K562 (cell line): ENCODE measurements around the gene TSC22D2. TPM values are rescaled to one million over a fixed set of nuclear protein-coding genes. Genes with fewer than 3 reads are reported as not detected.

ENCODE experiments used
- DEAF1 ChIP-seq: fragments of 450-650 bp; formaldehyde crosslinking; IDR thresholded peaks from 2 replicates; pipeline ENCODE4 v1.4.0; 2020; ENCODE audit warnings: mild to moderate bottlenecking, moderate library complexity
- E4F1 ChIP-seq: fragments of 250-450 bp; sonication (Bioruptor Pico); IDR thresholded peaks from 2 replicates; pipeline ENCODE4 v1.5.0; 2021; ENCODE audit warnings: mild to moderate bottlenecking, borderline replicate concordance
- GATAD2A ChIP-seq: fragments of 450-650 bp; IDR thresholded peaks from 2 replicates; pipeline ENCODE4 v1.6.1; 2017
- HEY1 ChIP-seq: fragments of 250-450 bp; sonication (Bioruptor Pico); IDR thresholded peaks from 2 replicates; pipeline ENCODE4 v1.5.0; 2020; ENCODE audit warnings: mild to moderate bottlenecking, moderate library complexity, borderline replicate concordance
- MEIS2 ChIP-seq: fragments of 450-650 bp; IDR thresholded peaks from 2 replicates; pipeline ENCODE4 v1.6.1; 2014; ENCODE audit warnings: mild to moderate bottlenecking; ENCODE audit not compliant: partially characterized antibody
- NELFE ChIP-seq: IDR thresholded peaks from 2 replicates; pipeline ENCODE4 v1.6.1; 2011; ENCODE audit warnings: mild to moderate bottlenecking; ENCODE audit not compliant: insufficient read depth, insufficient read length
- PHB ChIP-seq: fragments of 250-450 bp; sonication (Bioruptor Pico); IDR thresholded peaks from 2 replicates; pipeline ENCODE4 v1.5.0; 2021
- PHF20 ChIP-seq: fragments of 450-650 bp; IDR thresholded peaks from 2 replicates; pipeline ENCODE4 v1.6.1; 2018; ENCODE audit not compliant: partially characterized antibody
- PYGO2 ChIP-seq: fragments of 450-650 bp; IDR thresholded peaks from 2 replicates; pipeline ENCODE4 v1.6.1; 2016; ENCODE audit warnings: mild to moderate bottlenecking, missing genetic modification characterization, moderate library complexity, missing compliant biosample characterization
- SIN3A ChIP-seq, 2 experiments: fragments of 150-350 bp in 1 of 2; IDR thresholded peaks; 2 replicates each; pipeline ENCODE4 v1.6.1; 2011 to 2016; ENCODE audit warnings: borderline replicate concordance in 2 of 2, low read depth in 2 of 2, low read length in 2 of 2, mild to moderate bottlenecking in 2 of 2, moderate library complexity in 2 of 2; ENCODE audit not compliant: control insufficient read depth in 1 of 2
- TAF9B ChIP-seq: fragments of 450-650 bp; IDR thresholded peaks from 2 replicates; pipeline ENCODE4 v1.6.1; 2018; ENCODE audit warnings: mild to moderate bottlenecking; ENCODE audit not compliant: partially characterized antibody
- TCF3 ChIP-seq: sonication (generic); formaldehyde crosslinking; IDR thresholded peaks from 2 replicates; pipeline ENCODE4 v1.4.0; 2020; ENCODE audit warnings: mild to moderate bottlenecking, missing genetic modification reagents
- TEAD2 ChIP-seq: fragments of 450-650 bp; IDR thresholded peaks from 2 replicates; pipeline ENCODE4 v1.6.1; 2016; ENCODE audit warnings: missing genetic modification characterization, control low read depth, missing compliant biosample characterization
- ZKSCAN3 ChIP-seq: fragments of 250-450 bp; sonication (Bioruptor Pico); IDR thresholded peaks from 2 replicates; pipeline ENCODE4 v1.4.0; 2020
- ZNF780A ChIP-seq: fragments of 250-450 bp; sonication (Bioruptor Pico); IDR thresholded peaks from 2 replicates; pipeline ENCODE4 v1.5.0; 2021; ENCODE audit warnings: mild to moderate bottlenecking
- polyA plus RNA-seq, 8 experiments: library from polyadenylated mRNA; depleted of rRNA in 4 of 8; stranded (reverse) in 5 of 8; unstranded in 3 of 8; fragments of >200 nt; fragmentation: Nextera tagmentation in 2 of 8; fragmentation: Illumina TruSeq in 1 of 8; extraction: Ambion mirVana in 2 of 8; extraction: Trizol in 1 of 8; gene quantifications; 2 replicates each; pipeline versions ENCODE4 v1.2.1 to v1.2.3, GENCODE V29; 2011 to 2014; ENCODE audit warnings: inconsistent platforms in 1 of 8, missing spikeins in 1 of 8
- total RNA-seq, 7 experiments: library from RNA; depleted of rRNA in 6 of 7; stranded (reverse); fragments of >200 nt in 6 of 7; fragmentation: Illumina TruSeq in 2 of 7; extraction: Trizol in 2 of 7; gene quantifications; 2 replicates each; pipeline versions ENCODE4 v1.2.1 to v1.2.3, GENCODE V29; 2011 to 2021; ENCODE audit warnings: low replicate concordance in 1 of 7
- TF ChIP-seq, protein P1 (sequence below): fragments of 250-450 bp; sonication (Bioruptor Pico); IDR thresholded peaks from 2 replicates; pipeline ENCODE4 v1.4.0; 2020; ENCODE audit warnings: mild to moderate bottlenecking, moderate library complexity
- TF ChIP-seq, protein P2 (sequence below), 2 experiments: fragments of 450-650 bp in 1 of 2; sonication (generic) in 1 of 2; formaldehyde crosslinking; conservative IDR thresholded peaks; 2 replicates each; pipeline versions ENCODE4 v1.4.0 to v1.8.1; 2020 to 2022; ENCODE audit warnings: mild to moderate bottlenecking in 1 of 2, missing genetic modification reagents in 1 of 2
- TF ChIP-seq, protein P3 (sequence below): fragments of 250-450 bp; sonication (Bioruptor Pico); IDR thresholded peaks from 2 replicates; pipeline ENCODE4 v1.5.0; 2021
- TF ChIP-seq, protein P4 (sequence below): fragments of 250-450 bp; sonication (Bioruptor Pico); IDR thresholded peaks from 2 replicates; pipeline ENCODE4 v1.8.0; 2022; ENCODE audit warnings: moderate library complexity, mild to moderate bottlenecking, inconsistent platforms

Gene TSC22D2
- total and polyA plus RNA-seq, 9 of the 15 experiments (the other 6 are each of a cell fraction or from before 2014, with no cell fraction given), result 5.5 to 44.0 (median 19.3) TPM

GRCh38 chr3:150414258-150414657 is 6.2 kb downstream of the TSC22D2 start (continued):
- TF ChIP-seq, protein P1, sequence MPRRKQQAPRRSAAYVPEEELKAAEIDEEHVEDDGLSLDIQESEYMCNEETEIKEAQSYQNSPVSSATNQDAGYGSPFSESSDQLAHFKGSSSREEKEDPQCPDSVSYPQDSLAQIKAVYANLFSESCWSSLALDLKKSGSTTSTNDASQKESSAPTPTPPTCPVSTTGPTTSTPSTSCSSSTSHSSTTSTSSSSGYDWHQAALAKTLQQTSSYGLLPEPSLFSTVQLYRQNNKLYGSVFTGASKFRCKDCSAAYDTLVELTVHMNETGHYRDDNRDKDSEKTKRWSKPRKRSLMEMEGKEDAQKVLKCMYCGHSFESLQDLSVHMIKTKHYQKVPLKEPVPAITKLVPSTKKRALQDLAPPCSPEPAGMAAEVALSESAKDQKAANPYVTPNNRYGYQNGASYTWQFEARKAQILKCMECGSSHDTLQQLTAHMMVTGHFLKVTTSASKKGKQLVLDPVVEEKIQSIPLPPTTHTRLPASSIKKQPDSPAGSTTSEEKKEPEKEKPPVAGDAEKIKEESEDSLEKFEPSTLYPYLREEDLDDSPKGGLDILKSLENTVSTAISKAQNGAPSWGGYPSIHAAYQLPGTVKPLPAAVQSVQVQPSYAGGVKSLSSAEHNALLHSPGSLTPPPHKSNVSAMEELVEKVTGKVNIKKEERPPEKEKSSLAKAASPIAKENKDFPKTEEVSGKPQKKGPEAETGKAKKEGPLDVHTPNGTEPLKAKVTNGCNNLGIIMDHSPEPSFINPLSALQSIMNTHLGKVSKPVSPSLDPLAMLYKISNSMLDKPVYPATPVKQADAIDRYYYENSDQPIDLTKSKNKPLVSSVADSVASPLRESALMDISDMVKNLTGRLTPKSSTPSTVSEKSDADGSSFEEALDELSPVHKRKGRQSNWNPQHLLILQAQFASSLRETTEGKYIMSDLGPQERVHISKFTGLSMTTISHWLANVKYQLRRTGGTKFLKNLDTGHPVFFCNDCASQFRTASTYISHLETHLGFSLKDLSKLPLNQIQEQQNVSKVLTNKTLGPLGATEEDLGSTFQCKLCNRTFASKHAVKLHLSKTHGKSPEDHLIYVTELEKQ (CRISPR knock-in tag), result no peak
- TF ChIP-seq, protein P2, sequence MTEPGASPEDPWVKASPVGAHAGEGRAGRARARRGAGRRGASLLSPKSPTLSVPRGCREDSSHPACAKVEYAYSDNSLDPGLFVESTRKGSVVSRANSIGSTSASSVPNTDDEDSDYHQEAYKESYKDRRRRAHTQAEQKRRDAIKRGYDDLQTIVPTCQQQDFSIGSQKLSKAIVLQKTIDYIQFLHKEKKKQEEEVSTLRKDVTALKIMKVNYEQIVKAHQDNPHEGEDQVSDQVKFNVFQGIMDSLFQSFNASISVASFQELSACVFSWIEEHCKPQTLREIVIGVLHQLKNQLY (CRISPR knock-in tag; conservative IDR thresholded peaks at IDR 0.05), result no peak
- TF ChIP-seq PYGO2 (tag), result no peak
- TF ChIP-seq PHF20, result no peak
- no peak for TF ChIP-seq PHB (CRISPR knock-in tag)
- no peak for TF ChIP-seq E4F1 (CRISPR knock-in tag)
- TF ChIP-seq DEAF1, result no peak
- TF ChIP-seq TAF9B, result no peak
- peak; percentile 72; the same call in 1 of the 2 replicates for TF ChIP-seq TEAD2
- TF ChIP-seq ZNF780A (CRISPR knock-in tag), result no peak
- TF ChIP-seq, protein P3, sequence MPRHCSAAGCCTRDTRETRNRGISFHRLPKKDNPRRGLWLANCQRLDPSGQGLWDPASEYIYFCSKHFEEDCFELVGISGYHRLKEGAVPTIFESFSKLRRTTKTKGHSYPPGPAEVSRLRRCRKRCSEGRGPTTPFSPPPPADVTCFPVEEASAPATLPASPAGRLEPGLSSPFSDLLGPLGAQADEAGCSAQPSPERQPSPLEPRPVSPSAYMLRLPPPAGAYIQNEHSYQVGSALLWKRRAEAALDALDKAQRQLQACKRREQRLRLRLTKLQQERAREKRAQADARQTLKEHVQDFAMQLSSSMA, result no peak
- TF ChIP-seq GATAD2A, result no peak
- TF ChIP-seq HEY1 (CRISPR knock-in tag), result no peak
- TF ChIP-seq NELFE, result no peak
- TF ChIP-seq SIN3A (IDR thresholded peaks at IDR 0.05; ENCODE audit: borderline replicate concordance in 2 of 2, control insufficient read depth in 1 of 2, low read depth in 2 of 2, low read length in 2 of 2), result 0 out of 4 replicates have a peak, but pooled peaks of 1 of the 2 experiments have one; percentile 41
- TF ChIP-seq MEIS2, result peak; percentile 21
- TF ChIP-seq TCF3 (CRISPR knock-in tag), result no peak
- TF ChIP-seq, protein P4, sequence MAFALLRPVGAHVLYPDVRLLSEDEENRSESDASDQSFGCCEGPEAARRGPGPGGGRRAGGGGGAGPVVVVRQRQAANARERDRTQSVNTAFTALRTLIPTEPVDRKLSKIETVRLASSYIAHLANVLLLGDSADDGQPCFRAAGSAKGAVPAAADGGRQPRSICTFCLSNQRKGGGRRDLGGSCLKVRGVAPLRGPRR (CRISPR knock-in tag), result no peak
- TF ChIP-seq ZKSCAN3 (CRISPR knock-in tag), result no peak
